GM12892 (cell line): ENCODE data around the gene NAV2.

Source experiments
- DNase-seq: peaks from one replicate; pipeline ENCODE4 v3.0.0; 2011; ENCODE audit not compliant: insufficient read length
- FAIRE-seq: peaks from 2 replicates; lab custom pipeline; 2011; peaks lifted over from hg19 to GRCh38; lab: Jason Lieb, UNC
- POLR2A ChIP-seq: IDR thresholded peaks from 2 replicates; pipeline ENCODE4 v1.6.1; 2011; ENCODE audit warnings: low read depth, low read length, control low read depth
- POLR2AphosphoS5 ChIP-seq: IDR thresholded peaks from 2 replicates; pipeline ENCODE4 v1.6.1; 2011; ENCODE audit warnings: low read depth, low read length, control low read depth
- TAF1 ChIP-seq: IDR thresholded peaks from 2 replicates; pipeline ENCODE4 v1.6.1; 2011; ENCODE audit warnings: low read depth, mild to moderate bottlenecking, control low read depth, low read length, borderline replicate concordance

The NAV2 gene

DNA sequence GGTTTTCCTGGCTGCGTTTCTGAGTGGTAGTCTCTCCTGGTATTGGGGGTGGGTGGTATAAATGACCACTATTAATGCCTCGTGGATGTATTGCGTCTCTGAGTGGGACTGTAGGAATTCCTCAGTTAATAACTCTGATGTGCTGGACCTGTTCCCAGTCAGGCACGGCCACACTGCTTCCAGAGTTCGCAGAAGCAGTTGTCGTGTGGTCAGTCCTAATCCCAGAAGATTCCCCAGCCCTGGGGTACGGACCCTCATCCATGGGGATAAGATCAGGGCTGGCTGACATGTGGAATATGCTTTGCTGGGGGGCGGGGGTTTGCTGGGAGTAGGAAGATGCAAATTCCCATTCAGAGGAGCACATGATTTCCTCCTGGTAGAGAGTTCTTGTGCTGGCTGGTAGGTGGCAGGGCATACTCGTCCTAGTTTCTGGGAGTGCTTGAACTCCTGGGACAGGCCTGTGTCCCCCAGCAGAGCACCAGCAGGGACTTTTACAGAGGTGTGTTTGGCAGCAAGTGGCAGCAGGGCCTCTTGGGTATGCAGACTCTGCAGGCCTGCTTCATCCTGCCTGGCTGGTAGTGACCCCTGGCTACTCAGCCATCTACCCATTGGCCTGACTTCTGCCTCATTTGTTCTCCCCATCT is 157.4 kb downstream of the NAV2 start:
- no peak for DNase-seq
- TF ChIP-seq TAF1 (no peak), POLR2A (no peak), POLR2AphosphoS5 (no peak)
- FAIRE-seq = no peak

DNA sequence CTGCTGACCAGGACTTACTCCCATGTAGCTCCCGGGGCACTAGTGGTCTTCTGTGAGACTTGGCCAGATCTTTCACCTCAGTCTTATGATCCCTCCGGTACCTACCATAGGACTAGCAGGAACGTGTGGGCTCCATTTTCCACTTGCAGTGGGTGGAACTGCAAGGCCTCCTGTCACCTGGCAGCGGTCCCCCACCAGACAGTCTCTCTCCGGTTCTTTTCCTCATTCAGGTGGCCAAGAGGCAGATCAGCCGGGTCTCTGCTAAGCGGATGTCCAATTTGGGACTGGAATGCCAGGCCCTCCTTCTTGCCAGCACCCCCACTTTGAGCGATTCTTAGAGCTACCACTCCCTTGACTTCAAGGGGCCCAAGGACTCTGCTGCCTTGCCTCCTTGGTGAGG is 158.9 kb downstream of the NAV2 start:
- no peak for TF ChIP-seq POLR2AphosphoS5
- TF ChIP-seq POLR2A = no peak
- TF ChIP-seq TAF1 = no peak
- FAIRE-seq (no peak), DNase-seq (no peak)

DNA sequence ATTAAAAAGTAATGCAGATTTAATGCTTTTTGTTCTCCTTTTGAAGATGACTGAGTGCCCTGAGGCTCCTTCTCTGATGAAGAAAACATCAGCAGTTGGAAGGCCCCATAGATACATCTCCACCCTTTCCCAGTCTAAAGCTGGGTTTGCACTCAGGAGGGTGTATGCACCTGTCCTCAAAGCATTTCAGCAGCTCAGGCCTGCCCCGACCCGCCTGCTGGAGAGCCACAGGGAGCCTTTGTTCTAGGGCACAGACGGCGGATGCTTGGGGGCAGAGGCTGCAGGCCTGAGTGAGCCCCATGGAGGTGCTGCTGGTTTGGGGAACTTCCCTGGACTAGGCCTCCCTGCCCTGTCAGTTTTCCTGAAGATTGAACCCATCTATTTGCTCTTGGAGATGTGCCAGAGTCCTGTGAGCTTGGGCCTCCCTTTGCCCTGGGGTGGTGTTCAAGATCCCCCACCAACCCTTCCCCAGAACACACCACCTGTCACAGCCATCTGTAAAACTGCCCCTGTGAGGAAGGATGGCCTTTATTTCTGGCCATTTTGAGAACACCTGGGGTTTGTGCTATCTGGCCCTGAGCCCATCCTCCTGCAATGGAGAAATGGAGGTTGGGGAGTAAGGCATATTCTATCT is 160.0 kb downstream of the NAV2 start:
- no peak for FAIRE-seq
- TF ChIP-seq TAF1 = no peak
- no peak for TF ChIP-seq POLR2A
- no peak for TF ChIP-seq POLR2AphosphoS5
- no peak for DNase-seq

DNA sequence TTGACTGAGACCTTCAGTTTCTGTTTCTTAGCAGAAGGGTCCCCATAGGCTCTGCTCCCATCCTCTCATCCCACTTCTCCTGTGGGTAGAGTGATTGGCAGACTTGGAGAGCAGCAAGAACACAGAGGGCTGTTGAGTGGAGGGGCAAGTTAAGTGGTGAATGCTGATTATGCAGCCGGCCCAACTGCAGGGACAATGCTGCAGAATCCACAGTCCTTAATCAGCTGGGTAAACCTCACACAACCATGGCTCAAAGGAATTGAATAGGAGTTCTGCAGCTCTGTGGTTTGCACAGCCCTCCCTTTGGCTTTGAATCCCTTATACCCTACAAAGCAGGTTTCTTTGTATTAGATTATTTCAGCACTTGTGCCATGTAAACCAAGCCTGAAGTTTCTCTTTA is 161.1 kb downstream of the NAV2 start:
- DNase-seq = no peak

DNA sequence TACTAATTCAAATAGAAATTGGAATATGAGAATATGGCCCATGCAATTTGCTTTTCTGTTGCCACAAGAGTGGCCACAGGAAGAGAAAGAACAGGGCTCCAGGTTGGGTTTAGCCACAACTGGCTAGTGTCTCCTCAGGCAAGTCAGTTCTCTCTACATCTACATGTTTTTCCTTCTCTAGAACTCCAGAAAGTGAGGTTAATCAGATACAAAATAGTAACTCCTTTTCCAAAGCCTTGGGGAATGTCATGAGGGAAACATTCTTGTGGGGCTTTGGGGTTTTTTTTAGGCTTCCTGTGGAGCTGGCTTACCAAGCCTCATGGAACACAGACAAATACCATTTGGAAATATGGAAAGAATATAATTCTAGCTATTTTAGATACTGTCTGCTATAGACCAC is 161.6 kb downstream of the NAV2 start:
- DNase-seq = no peak
- no peak for FAIRE-seq
- TF ChIP-seq POLR2A (no peak), TAF1 (no peak), POLR2AphosphoS5 (no peak)

More for the DNA sequence above, 161.1 kb downstream of the NAV2 start:
- TF ChIP-seq POLR2A (no peak), TAF1 (no peak), POLR2AphosphoS5 (no peak)
- FAIRE-seq = no peak

DNA sequence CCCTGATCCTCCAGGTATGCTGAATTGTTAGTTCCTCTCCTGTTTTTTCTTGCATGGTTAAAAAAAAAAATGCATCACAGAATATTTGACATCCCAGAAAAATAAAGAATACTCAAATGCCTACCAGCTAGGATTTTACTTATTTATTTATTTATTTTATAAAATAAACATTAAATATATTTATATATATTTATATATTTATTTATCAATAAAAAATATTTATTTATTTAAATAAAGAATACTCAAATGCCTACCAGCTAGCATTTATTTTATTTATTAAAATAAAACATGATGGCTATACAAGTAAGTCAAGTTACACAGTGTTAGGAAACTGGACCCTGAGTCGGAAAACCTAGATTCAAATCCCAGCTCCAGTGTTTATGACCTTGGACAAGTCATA is 164.1 kb downstream of the NAV2 start:
- DNase-seq = no peak
- FAIRE-seq = no peak
- TF ChIP-seq POLR2A (no peak), POLR2AphosphoS5 (no peak), TAF1 (no peak)

DNA sequence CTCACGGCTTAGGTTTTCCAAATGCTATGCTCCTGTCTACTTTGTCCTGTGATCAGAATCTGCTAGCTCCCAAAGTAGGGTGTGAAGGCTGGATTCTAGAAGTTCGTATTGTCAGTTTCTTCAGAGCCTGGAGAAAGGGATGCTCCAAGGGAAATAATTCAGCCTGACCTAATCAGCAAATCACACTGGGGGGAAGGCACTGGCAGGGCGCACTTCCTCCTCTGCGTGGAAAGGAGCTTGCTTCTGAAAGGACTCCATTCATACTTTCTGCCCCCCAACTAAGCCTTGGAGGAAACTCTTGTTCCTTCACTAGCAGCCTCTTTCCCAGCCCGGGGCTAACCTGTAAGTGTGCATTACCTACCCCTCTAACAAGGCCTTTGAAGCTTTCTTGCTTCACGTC is 165.9 kb downstream of the NAV2 start:
- no peak for FAIRE-seq
- TF ChIP-seq POLR2AphosphoS5 (no peak), TAF1 (no peak), POLR2A (no peak)
- DNase-seq = no peak

DNA sequence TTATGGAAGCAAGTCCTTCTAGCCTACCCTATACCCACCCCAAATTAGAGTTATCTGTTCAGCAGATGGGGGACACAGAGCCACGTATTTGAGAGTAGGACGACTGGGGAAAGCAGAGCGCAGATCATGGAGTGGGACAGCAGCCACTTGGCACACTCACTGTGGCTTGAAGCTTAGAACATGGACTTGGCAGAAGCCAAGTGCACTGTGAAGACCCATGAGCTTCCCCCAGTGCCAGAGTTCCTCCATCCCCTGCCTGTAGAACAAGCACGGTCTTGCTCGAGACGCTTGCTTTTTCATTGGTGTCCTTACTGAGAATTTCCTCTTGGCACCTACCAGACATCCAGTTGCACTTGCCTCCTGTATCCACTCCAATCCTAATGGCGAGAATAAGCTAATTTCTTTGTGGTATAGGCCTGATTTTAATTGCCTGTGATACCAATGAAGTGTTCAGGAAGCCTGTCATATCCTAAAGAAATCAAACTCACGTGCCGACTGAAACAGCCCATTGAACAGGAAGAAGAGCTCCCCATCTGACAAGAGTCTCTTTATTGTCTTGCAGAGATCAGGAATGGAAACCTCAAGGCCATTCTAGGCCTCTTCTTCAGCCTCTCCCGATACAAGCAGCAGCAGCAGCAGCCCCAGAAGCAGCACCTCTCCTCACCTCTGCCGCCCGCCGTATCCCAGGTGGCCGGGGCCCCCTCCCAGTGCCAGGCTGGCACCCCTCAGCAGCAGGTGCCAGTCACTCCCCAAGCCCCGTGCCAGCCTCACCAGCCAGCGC is 166.9 kb downstream of the NAV2 start:
- TF ChIP-seq TAF1 (no peak), POLR2AphosphoS5 (no peak), POLR2A (no peak)

DNA sequence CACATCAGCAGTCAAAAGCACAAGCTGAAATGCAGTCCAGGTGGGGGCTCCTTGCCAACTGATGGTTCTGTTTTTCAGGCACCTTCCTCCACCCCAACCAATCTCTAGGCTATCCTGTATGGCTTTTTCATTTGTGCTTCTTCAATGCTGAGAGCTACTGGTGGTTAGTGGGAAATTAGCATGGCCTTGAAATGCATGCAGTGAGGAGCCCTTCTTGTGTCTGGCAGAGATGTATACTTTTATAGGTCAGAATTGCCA is 167.4 kb downstream of the NAV2 start:
- FAIRE-seq = no peak
- TF ChIP-seq TAF1 (no peak), POLR2AphosphoS5 (no peak), POLR2A (no peak)
- DNase-seq = no peak

More for the DNA sequence above, 166.9 kb downstream of the NAV2 start:
- no peak for FAIRE-seq
- DNase-seq = no peak

DNA sequence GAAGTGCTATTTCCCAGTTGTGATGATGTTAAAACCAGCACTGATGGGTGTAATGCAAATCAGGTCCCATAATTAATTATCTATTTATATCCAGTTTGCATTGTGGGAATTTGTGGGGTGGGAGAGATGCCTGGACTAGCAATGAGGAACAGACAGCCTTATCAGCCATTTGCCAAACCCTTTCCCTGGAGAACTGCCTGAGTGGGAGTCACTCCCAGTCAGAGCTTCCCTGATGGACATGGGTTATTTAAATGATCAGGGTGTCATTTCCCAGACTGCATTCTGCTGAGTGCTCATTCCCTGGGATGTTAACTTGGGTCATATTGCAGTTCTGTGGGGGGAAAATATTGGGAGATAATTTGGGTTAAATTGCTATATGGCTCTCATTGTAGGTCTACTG is 168.5 kb downstream of the NAV2 start:
- FAIRE-seq (no peak), DNase-seq (no peak)
- TF ChIP-seq TAF1 (no peak), POLR2AphosphoS5 (no peak)

DNA sequence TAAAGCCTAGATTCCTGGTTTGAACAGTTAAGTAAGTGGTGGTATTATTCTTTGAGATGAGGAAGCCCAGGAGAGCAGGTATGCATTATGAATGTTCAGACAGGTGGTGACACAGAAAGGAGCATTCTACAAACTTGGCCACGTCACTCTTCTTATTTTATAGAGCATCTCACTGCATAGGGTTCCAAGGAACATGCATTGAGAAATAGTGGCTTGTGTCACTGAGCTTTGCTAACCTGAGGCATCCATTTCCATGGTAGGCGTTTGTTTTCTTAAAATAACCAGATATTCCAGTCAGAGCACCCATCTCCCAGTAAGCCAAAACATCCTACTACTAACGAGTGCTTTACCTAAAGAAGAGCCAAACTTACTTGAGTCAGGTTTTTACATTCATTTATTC is 169.7 kb downstream of the NAV2 start:
- no peak for FAIRE-seq
- TF ChIP-seq POLR2A (no peak), TAF1 (no peak), POLR2AphosphoS5 (no peak)
- no peak for DNase-seq

DNA sequence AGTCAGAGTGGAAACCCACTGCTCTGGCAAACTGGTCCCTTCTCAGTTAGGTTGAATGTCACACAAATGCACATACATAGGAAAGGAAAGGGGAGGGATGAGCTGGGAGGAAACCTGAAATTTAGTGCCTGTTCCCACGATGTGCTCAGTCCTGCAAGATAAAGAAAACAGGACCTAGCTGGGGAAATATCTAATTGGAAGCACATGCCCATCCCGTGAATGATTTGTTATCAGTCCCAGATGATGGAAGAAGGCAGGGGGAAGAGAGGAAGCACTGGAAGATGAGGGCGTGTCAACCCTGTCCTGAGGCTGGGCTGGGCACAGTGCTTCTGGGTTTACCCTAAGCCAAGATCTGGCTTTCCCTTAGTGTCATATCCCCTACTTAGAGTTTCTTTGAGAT is 173.9 kb downstream of the NAV2 start:
- TF ChIP-seq POLR2AphosphoS5 (no peak), TAF1 (no peak), POLR2A (no peak)

DNA sequence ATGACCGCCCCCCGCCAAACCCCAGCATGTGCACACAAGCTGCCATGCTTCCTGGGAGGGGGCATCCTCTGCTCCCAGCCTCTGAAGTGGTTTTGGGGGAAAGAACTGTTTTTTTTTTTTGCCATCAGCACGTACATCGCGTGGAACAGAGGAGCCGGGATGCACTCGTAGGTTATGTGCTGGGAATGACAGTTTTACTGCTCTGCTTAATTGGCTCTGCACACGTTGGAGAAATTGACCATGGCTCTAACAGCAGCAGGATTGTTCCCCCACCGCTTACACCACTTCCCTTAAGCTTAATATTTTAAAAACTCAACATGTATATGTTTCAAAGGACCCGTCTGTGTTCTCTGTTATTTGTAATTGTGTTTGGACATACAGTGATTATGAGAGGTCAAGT is 175.2 kb downstream of the NAV2 start:
- TF ChIP-seq POLR2A (no peak), POLR2AphosphoS5 (no peak), TAF1 (no peak)
- DNase-seq = no peak
- FAIRE-seq = no peak

More for the DNA sequence above, 173.9 kb downstream of the NAV2 start:
- FAIRE-seq (no peak), DNase-seq (no peak)

DNA sequence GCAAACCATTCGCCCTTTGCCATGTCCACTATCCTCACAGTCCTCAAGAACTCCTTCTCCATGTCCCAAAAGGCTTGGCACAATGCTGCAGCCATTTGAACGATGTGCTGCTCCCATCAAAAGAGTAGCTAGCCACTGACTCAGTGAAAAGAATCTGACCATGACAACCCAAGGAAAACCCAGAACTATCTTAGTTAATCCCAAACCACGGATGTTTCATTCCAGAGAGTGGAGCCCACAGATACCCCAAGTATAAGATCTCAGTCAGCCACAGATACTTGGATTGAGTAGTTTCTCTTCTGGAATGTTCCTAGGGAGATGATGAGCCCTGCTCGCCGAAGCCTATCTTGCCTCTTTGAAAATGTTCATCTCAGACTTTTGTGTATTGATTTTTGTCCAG is 176.9 kb downstream of the NAV2 start:
- no peak for DNase-seq
- no peak for FAIRE-seq
- TF ChIP-seq POLR2AphosphoS5 = no peak
- no peak for TF ChIP-seq TAF1
- TF ChIP-seq POLR2A = no peak
